ENCODE results near the gene NTN1.

Gene NTN1

DNA sequence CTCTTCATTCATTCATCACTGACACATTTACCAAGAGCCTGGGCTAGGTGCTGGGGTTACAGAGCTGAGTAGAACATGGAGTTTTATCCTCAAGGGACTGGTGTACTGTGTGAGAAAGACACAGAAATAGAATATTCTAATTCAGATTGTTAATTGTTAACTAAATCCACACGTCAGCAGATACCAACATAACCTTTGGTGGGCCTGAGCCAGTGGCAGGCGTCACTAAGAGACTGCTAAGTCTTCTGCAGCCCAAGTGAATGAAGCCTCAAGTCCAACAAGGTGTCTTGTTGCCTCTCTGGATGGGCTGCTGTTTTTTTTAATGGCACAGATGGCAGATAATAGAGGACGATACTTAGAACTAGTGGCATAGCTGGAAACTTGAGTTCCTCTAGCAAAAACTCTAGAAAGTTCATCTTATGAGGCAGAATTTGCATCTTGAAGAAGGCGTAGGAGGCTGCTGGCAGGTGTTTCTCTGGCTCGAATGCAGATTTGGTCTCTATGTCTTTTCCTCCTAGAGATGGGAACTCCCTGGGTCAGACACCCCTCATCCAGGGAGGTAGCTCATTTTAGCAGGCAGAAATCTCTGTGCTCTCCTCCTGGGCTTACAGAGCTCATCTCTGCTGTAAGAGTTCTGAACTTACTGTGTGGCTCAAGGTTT, 179.5 kb downstream of the NTN1 start:
- no peak for DNase-seq

DNA sequence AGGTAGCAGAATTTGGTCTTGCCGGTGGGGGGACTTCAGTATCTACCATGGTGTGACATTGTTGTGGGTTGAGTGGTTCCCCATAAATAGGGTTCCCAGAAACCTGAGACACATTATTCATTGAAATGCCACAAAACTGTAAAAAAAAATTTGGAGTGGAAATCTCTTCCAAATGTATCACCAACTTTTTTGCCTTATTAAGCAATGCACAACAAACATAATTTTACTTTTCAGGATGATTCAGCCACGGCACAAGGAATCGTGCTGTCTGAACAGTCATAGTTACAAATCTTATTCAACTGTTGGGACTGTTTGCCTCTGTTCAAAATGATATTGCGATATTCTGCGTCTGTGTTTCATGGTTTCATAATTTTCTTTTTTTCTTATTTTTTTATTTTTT, 181.2 kb downstream of the NTN1 start:
- DNase-seq = no peak

DNA sequence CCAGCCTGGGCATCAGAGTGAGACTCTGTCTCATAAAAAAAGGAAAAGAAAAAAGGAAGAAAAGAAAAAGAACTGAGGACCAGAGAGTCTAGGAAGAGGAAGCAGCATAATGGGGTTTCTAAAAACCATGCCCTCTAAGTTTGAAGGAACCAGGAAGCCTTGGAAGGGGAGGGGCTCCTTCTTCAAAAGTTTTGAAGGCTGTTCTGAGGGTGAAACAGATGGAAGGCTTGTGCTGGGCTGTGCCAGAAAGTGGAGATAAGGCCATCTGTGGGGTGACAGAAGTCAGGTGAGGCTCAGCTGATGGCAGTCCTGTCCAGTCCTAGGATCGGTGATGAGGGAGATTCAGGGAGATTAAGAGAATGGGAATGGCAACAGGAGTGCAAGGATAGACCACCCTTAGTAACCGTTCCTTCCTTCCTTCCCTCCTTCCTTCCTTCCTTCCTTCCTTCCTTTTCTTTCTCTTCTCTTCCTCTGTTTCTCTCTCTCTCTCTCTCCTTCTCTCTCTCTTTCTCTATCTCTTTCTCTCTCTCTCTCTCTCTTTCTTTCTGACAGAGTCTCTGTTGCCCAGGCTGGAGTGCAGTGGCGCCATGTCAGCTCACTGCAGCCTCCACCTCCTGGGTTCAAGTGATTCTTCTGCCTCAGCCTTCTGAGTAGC, 182.6 kb downstream of the NTN1 start:
- DNase-seq = no peak

DNA sequence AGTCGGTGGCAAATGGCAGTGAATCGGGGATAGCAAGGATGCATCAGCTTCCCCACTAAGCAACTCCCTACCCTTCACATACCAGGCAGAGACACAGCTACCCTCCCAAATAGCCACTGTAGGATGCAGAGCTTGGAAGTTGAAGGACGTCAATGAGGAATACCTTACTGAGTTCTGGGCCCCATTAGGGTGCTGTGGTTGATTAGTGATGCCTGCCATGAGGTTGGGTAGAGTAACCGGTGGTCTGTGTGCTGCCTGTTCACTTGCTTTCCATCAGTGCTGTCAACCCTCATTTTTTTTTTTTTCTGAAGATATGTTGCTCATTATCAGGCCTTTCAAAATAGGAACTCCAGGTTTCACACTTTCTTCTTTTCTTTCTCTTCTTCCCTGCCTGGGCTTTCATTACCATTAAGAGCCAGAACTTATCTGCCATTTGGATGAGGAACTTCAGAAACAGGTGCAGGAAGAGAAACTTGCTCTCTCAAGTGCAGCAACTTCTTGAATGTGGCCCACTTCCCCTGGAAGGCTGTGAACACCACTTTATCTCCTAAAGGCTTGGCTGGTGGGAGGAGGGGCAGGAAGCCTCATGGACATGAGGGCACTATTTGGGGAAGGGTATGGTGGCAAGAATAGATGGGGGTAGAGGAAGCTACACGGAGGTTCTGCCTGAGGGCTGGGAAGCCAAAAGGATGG, 183.5 kb downstream of the NTN1 start:
- no peak for DNase-seq

DNA sequence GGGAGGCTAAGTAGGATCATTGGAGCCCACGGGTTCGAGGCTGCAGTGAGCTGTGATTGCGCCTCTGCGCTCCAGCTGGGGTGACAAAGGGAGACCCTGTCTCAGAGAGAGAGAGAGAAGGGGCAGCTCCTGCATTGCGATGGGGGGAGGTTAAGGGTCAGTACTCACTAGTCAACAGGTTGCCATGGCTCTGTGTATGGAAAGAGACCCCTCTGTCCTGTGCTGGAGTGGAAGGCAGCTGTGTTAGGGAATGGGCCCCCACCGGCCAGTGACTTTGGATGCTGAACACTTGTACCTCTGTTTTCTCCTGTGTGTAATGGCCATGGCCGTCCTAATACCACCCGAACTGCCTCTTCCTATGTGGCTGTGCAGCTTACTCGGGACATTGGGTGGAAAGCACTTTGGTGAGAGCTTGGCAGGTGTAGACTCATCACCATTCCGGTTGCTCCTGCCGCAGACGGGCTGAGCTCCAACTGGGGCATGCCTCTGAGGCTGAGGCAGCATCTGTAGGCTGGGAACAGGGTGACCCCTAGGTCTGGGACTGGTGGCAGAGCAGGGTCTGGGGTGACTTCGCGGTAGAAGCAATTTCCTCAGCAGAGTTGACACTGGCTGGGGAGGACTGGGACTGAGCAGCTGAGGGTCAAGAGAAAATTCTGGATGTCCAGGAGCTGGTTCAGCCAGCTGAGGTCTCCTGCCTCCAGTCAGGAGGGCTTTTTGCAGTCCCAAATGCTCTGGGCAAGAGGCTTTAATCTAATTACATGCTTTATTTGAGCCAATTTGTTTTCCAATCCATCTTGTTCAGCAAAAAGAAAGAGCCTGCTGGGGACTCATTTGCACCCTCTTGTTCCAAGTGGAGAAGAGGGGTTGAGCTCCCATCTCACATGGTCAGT, 184.5 kb downstream of the NTN1 start:
- DNase-seq = no peak

DNA sequence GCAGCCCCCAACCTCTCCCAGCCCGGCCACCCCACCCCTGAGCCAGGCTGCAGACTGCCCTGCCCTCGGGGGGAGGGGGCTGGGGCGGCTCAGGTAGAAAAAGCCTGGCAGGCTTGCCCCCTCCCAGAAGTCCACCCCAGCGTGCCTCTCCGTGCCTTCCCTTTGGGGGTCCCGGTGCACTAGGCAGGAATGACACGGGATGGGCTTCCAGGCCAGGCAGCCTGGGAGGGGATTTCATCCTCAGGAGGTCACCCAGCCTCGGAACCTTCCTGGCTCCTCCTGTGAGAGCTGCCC, 185.0 kb downstream of the NTN1 start:
- DNase-seq = no peak

DNA sequence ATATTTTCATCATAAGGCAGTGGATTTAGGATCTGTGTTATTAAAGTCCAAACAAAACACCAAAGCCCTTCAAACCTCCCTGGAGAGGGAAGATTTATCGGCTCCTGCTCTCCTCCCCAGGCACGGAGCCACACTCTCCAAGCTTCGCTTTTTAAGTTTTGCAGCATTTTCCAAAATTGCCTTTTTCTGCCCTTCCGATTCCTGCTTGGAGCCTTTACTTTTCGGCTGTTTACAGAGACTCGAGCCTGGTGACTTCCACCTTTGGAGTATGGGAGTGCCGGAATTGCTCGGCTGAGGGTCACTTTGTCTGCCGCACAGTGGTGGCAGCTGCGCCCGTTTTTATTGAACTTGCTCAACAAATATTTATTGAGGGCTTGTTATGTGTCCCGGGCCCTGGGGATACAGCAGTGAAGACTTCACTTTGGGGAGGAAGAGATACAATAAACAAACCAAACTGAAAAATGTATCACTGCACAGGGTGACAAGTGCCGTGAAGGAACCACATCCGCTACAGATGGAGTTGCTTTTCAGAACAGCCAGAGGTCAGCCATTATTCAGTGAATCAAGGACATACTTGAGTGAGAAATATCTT, 185.5 kb downstream of the NTN1 start:
- DNase-seq = no peak

DNA sequence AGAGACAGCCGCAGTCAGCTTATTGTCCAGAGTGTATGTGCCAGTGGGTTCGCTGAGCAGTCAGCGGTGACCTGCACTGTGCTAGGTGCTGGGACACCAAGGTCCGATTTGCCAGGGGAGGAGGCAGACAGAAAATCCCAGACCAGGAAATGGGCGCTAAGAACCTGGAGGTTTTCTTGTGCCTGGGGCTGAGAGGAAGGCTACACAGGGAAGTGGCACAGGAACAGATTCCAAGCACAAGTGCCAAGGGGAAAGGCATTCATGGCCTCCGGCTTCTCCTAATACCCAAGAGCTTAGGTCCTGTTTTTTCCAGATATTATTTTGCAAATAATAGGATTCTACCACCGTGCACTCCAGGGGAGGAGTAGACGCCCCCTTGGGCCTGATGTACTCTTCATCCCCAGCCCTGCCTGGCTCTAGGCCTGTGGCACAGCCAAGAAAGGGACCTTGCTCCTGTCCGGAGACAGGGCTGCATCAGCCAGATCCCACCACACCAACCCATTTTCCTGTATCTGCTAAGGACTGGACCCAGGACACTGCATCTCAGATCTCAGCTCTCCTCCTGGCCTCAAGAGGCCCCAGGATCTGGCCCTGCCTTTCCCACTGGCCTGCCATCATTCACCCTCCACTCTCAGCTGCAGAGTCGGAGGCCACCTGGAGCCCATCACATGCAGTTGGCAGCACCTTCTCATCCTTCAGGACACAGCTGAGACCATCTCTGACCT, 187.2 kb downstream of the NTN1 start:
- no peak for DNase-seq

DNA sequence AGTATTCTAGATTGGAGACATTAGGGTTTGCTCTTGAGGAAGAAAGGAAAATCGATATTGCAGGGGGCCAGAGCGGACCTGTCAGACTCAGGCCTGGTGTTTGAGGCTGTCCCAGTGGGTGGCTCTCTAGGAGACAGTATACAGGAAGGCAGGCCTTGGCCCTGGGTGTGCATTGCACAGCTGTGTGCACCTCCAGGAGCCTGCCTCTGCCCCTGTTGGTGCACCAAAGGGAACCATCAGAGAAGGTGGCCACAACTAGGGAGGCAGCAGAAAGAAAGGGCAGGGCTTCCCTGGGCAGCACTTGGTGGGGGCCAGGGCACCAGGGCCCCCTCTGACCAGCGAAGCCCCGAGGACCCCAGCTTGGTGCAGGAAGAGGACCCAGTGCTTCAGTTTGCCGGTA, 188.0 kb downstream of the NTN1 start:
- no peak for DNase-seq

DNA sequence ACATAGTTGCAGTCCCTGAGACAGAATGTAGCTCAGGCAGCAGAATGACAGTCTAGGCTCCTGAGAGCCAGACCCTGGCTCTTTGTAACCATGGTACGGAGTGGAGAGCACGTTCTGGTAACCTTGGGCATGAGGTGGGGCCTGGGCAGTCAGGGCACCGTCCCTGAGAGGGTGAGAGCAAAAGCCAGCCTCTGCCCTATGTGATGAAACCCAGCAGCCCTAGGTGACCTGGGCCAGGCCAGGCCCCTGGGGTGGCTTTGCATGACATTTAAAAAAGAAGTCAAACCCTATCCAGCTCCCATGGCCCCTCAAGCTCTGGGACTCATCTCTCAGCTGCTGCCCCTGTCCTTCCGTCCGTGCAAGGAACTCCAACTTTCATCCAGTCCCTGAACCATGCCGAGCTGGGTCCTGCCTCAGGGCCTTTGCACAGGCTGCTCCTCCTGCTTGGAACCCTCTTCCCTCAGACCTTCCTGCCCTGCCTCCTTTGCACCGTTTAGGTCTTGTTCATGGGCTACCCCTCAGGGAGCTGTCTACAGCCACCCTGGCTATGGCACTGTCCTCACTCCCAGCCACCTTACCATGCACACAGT, 188.6 kb downstream of the NTN1 start:
- no peak for DNase-seq

DNA sequence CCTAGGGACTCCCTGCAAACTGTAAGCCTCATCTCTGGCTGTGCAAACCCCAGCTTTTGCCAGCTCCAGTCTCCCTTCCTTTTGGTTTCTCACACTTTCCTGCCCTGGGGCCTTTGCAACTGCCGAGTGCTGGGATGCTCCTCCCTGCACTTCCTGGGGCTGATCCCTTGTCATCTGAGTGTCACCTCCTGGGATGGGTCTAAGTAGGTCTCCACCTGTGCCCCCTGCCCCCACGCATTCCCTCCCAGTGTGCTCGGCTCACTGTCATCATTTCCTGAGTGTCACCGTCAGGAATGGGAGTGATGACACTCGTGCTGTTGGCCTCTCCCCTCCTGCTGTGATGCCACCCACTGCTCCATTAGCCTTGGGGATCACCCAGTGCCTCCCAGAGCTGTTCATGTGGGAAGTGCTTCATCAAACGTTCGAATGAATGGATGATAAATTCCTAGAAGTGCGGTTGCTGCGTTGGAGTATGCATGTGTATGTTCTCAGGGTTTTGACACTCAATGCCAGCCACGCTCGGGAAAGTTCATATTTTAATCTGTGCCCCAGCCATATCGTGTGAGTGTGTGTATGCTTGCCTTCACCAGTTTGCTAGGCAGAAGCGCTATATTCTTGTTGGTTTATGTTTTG, 189.9 kb downstream of the NTN1 start:
- DNase-seq = peak; percentile 18

DNA sequence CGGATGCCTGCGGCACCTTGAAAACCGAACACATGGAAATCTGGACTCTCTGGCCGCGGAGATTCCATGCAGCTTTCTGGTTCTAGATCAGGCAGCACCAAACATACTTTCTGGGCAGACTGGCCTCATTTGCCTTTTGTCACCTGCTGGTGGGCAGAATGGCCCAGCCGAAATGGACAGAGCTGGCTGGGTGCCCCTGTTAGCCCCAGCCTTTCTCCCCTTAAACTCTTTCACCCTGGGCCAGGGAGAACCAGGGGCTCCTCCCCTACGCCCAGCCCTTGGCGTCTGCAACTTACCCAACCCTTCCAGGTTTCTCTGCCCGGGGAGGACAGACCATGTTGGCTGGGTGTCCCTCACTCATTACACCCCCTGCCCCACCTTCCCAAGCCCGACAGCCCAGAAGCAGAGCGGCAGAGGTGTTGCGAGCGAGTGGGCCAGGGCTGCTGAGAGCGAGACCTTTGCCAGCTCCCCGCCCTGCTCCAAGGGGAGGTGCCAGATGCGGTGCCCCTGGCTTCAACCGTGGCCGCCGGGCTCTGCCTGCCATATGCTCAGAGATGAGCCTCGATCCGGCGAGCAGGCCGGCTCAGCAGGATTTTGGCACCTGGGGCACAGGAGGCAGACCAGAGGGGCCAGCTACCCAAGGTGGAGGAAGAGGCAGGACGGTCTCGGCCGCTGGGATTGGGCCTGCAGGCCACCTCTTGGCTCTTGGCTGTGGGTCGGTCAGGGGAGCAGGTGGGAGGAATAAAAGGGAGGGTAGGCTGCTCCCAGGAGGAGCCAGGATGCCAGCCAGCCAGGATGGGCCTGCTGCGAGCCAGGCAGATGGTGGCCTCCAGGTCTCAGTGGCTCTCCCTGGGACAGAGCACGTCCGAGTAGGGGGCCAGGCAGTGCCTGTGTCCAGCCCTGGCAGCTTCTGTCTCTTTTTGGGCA, 191.3 kb downstream of the NTN1 start:
- no peak for DNase-seq

DNA sequence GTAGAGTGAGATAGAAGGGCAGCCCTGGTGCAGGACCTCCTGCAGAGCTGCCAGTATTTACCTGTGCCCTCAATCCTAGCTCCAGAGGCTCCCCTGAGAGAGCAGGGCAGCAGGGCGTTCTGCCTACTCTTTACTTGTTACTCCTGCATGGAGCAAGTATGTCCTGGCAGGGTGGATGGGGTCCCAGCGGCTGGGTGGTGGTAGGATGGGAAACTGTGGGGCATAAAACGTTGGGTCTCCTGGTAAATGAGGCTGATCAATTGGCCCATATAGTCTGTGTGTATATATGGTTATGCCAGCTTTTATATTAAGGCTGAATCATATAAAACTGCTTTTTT, 192.0 kb downstream of the NTN1 start:
- no peak for DNase-seq

DNA sequence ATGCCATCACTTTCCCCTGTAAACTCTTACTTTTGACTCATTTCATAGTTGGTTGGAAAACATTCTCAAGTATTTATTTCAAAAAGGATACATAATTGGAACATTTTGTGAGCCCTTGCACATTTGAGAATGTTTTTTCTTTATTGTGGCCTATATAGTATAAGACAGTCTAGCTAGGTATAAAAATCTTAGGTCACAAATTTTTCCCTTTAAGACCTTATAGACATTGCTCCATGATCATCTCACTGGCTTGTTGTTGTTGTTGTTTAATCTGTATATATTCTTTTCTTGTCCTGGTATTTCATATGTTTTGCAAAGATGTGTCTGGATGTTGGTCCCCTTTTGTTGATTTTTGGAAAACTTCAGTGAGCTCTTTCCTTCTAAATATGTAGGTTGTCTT, 194.2 kb downstream of the NTN1 start:
- no peak for DNase-seq

DNA sequence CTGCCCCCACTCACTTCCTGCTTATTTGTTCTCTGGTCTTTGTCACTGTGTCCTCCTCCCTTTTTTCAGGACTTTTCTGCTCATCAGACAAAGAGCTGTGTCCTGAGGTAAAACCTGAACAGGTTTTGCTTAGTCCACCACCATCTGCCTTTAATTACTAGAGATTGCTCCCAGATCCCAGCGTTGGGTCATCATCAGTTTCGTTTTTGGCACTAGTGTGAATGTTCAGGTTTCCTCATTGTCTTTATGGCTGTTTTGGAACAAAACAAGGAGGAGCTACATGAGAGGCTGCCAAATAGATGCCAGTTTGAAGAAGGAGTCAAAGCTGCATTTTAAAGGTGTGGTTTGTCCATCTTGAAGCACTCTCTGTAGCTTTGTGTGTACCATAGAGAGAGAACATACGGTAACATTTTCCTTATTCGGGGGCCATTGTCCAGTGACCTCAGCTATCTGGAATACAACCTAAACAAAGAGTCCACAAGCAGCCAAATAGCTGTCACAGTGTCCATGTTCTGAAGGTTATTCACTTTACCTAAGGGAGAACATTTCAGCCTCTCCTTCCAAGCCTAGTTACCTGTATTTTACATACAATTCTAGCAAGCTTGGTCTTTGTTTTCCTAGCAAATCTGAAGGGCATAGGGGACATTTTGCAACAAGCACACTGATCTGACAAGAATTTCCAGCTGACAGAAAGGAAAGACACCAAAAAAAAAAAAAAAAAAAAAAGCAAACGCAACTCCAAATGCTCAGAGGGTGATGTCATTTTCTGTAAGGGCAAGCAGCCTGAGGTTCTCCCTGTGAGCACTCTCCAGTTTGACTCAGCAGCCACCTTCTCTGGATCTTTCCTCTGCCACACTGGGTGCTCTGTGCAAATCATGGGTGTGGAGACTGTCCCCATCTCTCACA, 196.1 kb downstream of the NTN1 start:
- no peak for DNase-seq

DNA sequence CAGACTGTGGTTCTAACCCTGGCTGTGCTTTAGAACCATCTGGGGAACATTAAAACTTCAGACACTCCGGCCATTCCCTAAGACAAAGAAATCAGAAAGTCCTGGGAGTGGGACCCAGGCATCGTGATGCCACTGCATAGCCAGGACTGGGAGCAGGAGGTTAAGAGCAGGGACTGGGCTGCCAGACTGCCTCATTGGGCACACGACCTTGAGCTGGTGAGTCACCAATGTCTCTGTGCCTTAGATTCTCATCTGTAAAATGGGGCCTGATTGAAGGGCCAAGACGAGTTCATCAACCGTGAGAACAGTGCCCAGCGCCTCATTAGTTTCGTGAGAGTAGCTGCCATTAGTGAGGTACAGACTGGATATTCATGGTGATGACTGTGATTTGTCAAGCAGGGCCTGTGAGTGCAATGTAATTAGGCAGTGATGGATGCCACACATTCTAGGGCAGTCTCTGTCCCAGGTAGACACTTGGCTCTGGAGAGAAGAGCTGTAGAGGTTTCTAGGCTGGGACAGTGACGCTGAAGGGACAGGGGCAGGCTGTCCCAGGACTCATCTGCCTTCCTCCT, 196.8 kb downstream of the NTN1 start:
- DNase-seq = no peak

DNA sequence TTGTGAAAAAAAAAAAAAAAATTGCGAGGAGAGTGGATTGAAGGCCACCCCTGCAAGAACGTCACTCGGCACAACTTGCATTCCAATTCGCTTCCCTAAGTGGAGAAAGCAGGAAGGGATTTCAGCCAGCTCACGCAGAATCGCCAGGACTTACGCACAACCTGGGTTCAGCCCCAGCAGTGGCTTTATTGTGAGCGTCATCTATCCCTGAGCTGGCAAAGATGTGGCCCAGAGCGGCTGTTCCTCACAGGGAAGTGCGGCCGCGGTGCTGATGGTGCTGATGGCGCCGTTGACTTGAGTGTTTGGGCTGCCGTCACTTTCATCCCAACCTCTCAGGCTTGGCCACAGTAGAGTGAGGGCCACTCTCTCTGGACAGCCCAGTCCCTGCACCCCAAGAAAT, 197.6 kb downstream of the NTN1 start:
- DNase-seq = no peak

DNA sequence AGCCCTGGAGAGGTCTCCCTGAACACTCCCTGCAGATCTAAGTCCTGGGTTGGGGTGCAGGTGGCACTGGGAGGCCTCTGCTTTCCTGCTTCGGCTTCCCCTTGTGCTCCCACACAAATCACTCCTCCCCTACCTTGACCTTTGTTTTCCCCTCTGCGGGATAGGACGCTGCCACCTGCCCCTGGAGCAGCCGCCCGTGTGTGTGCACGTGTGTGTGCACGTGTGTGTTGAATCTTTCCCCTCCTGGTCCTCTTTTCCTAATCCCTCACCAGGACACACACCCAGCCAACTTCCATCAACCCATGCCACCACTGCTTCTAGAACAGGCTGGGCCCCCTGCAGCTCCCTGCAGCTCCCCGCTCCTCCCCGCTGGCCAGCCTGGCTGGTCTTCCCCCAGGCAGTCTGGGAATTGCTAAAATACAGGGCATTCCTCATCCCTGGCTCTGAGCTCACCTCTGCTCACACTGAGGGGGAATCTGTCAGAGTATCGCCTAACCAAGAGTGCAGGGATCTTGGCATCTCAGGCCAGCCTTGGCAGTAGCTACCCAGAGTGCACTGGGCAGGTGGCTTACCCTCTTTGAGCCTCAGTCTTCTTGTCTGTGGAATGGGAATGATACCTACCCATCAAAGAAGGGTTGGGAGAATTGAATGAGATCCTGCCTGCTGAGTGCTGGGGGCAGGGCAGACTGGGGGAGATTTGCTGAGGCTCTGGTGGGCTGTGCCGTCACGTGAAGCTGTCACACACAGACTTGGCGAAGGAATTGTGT, 198.5 kb downstream of the NTN1 start:
- DNase-seq = no peak
